Measurements from ENCODE around the gene TRABD2B.

- no peak for TF ChIP-seq CTCF (IDR thresholded peaks at IDR 0.05; ENCODE audit: extremely low read depth in 1 of 2, insufficient read depth in 1 of 2, low read depth in 1 of 2, low read length in 2 of 2)
- TF ChIP-seq POLR2AphosphoS5 (IDR thresholded peaks at IDR 0.05; ENCODE audit: insufficient read depth, low read depth, low read length) = no peak
- no peak for TF ChIP-seq GATA2 (IDR thresholded peaks at IDR 0.05; ENCODE audit: insufficient read depth, insufficient read length, low read depth, low read length)
- no peak for TF ChIP-seq JUN (IDR thresholded peaks at IDR 0.05; ENCODE audit: borderline replicate concordance, insufficient read depth, insufficient read length, low read depth)
- no peak for TF ChIP-seq POLR2A (IDR thresholded peaks at IDR 0.05; ENCODE audit: low read depth, low read length)
- TF ChIP-seq MAX (IDR thresholded peaks at IDR 0.05; ENCODE audit: insufficient read depth, insufficient read length) = no peak
- no peak for TF ChIP-seq EZH2 (IDR thresholded peaks at IDR 0.05; ENCODE audit: borderline replicate concordance, low read depth, low read length, severe bottlenecking)
- TF ChIP-seq MYC (IDR thresholded peaks at IDR 0.05; ENCODE audit: low read depth, low read length) = no peak
- TF ChIP-seq FOS (IDR thresholded peaks at IDR 0.05; ENCODE audit: borderline replicate concordance, insufficient read depth, low read length) = no peak
Observed at GRCh38 chr1:47979724-47980123, 17.5 kb downstream of the TRABD2B start.
